GM18498 (cell line): ENCODE results near the gene PDCD7.
"Not testable (repeated sequence)": the region's sequence is repeated elsewhere in the genome, so short reads cannot be mapped to it uniquely, and the experiment has no call there.

Source experiments
- ATAC-seq: cut with Tn5 transposase; IDR thresholded peaks from one replicate; pipeline ENCODE4 v1.9.1; 2021; ENCODE audit warnings: mild to moderate bottlenecking, moderate library complexity; ENCODE audit not compliant: unreplicated experiment

Gene PDCD7

GRCh38 chr15:65076486-65077290, 56.9 kb downstream of the PDCD7 start, which contains the start of gene KBTBD13:
TSS of gene KBTBD13 (plus strand) at chr15:65076746. CDS start at chr15:65076816, 70 bp downstream.
- no peak for ATAC-seq

- not testable (repeated sequence) for ATAC-seq
Observed at GRCh38 chr15:65075607-65076395, 57.8 kb downstream of the PDCD7 start.

DNA sequence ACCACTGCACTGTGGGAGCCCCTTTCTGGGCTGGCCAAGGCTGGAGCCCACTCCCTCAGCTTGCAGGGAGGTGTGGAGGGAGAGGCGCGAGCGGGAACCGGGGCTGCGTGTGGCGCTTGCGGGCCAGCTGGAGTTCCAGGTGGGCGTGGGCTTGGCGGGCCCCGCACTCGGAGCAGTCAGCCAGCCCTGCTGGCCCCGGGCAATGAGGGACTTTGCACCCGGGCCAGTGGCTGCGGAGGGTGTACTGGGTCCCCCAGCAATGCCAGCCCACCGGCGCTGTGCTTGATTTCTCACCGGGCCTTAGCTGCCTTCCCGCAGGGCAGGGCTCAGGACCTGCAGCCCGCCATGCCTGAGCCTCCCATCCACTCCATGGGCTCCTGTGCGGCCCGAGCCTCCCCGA, 58.7 kb downstream of the PDCD7 start:
- not testable (repeated sequence) for ATAC-seq

- no peak for ATAC-seq
Observed at GRCh38 chr15:65072617-65073016, 61.0 kb downstream of the PDCD7 start.

GRCh38 chr15:65072027-65072426, 61.6 kb downstream of the PDCD7 start:
- ATAC-seq: no peak

- ATAC-seq: no peak
Observed at GRCh38 chr15:65071381-65071811, 62.2 kb downstream of the PDCD7 start.

DNA sequence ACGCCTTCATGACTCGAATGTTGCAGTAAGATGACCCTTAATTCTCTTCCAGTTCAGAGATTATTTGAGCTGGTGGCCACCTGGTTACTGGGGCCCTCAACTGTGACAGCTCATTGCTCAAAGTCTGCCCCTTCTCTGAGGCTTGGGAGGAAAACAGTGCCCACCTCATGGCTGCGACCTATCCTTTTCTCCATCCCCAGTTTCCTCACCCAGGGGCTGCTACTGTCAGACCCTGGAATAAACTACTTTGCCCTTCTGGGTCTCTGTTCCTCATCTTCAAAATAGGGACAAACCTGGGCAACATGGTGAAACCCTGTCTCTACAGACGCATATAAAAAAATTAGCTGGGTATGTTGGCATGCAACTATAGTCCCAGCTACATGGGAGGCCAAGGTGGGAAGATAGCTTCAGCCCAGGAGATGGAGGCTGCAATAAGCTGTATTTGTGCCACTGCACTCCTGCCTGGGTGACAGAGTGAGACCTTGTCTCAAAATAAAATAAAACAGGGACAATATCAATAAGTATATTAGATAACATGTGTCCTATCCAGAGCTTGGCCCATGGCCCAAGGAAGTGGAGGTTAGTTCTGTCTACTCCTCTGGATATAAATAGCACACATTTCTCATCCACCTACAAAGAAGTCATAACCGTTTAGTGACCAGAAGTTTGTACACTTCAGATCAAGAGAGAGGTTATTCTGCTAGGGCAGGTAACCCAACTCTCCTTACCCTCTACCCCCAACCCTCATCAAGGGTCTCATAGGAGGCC, 63.6 kb downstream of the PDCD7 start:
- ATAC-seq: no peak

GRCh38 chr15:65069179-65069578, 64.4 kb downstream of the PDCD7 start:
- no peak for ATAC-seq

GRCh38 chr15:65068403-65068788, 65.2 kb downstream of the PDCD7 start:
- ATAC-seq: no peak

DNA sequence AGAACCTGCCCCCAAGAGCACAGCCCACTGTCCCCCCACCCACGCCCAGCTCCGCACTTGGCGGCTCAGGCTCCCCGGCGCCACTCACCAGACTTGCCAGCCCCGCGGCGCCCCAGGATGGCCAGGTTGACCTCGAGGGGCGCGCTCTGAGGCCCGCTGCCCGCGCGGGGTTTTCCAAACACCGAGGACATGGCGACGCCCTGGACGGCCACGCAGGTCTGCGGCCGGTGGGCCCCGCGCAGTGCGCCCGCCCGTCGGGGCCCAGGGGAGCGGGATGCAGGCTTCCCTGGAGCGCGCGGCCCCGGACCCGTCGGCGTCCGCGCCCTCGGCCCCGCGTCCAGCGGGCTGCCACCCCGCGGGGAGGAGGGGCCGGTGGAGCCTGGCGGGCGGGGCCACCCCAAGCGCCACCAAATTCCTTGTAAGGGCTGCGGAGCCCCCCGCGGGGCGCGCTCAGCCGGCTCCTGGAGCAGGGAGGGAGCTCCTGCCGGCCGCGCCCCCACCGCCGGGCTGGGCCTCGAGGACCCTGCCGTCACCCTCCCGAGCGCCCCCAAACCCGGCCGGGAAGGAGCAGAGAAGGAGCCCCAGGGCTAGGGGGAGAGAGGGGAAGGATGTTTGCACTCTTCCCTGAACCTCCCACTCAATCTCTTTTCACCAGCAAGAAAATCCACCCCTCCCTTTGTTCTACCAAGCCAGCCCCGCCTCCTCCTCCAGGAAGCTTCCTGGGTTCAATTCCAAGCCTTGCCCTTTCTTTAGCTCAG, 65.8 kb downstream of the PDCD7 start, which contains the start of gene RASL12:
Gene RASL12 (minus strand): TSS at position 347 of the 758 bp plus-strand sequence. CDS start 156 bp downstream, at position 191.
- ATAC-seq: no peak
